ENCODE results near the gene FAM13B. TPM values are rescaled to one million over a fixed set of nuclear protein-coding genes. Genes with fewer than 3 reads are reported as not detected.

The FAM13B gene
- total RNA-seq, 1 donor from 2014 or later: 21.9 TPM

Other genes starting within 250 kb of the FAM13B start
- 11.7 TPM for gene MYOT, start 165.2 kb downstream of the FAM13B start, total RNA-seq
- gene PKD2L2, start 143.6 kb downstream of the FAM13B start, total RNA-seq: 0.48 TPM
- not detected for gene WNT8A, start 51.0 kb upstream of the FAM13B start, total RNA-seq
- gene NME5, start 106.3 kb upstream of the FAM13B start, total RNA-seq: 4.9 TPM
- gene BRD8, start 145.6 kb upstream of the FAM13B start, total RNA-seq: 26.4 TPM
- gene KIF20A, start 146.0 kb upstream of the FAM13B start, total RNA-seq: 0.65 TPM
- gene CDC23, start 180.2 kb upstream of the FAM13B start, total RNA-seq: 18.6 TPM
- 0.94 TPM for gene GFRA3, start 241.5 kb upstream of the FAM13B start, total RNA-seq

Measured in Right ventricle myocardium superior (tissue), 1 donor.